Measurements from ENCODE around the gene NOTCH2.
A peak's percentile ranks its signal among the peaks of the same experiment; 100 is the strongest.

The NOTCH2 gene

GRCh38 chr1:119874186-119874585, 195.3 kb downstream of the NOTCH2 start:
- no peak for DNase-seq (ENCODE audit: low read depth)

- peak; percentile 55 for DNase-seq (ENCODE audit: low read depth)
Measured at GRCh38 chr1:119873135-119874015, 196.1 kb downstream of the NOTCH2 start.

GRCh38 chr1:119871881-119872280, 197.6 kb downstream of the NOTCH2 start:
- DNase-seq (ENCODE audit: low read depth), result no peak

- peak; percentile 63 for DNase-seq (ENCODE audit: low read depth)
Measured at GRCh38 chr1:119870917-119871596, 198.4 kb downstream of the NOTCH2 start.

GRCh38 chr1:119869995-119870394, 199.5 kb downstream of the NOTCH2 start:
- DNase-seq (ENCODE audit: low read depth), result no peak

GRCh38 chr1:119868176-119868575, 201.3 kb downstream of the NOTCH2 start:
- no peak for DNase-seq (ENCODE audit: low read depth)

- no peak for DNase-seq (ENCODE audit: low read depth)
Measured at GRCh38 chr1:119866451-119866850, 203.0 kb downstream of the NOTCH2 start.

GRCh38 chr1:119865627-119866026, 203.8 kb downstream of the NOTCH2 start:
- peak; percentile 59 for DNase-seq (ENCODE audit: low read depth)

GRCh38 chr1:119862276-119862675, 207.2 kb downstream of the NOTCH2 start:
- DNase-seq (ENCODE audit: low read depth), result no peak

All from fibroblast of the conjunctiva (primary cell).